ENCODE measurements around the gene DCST1.

DNA sequence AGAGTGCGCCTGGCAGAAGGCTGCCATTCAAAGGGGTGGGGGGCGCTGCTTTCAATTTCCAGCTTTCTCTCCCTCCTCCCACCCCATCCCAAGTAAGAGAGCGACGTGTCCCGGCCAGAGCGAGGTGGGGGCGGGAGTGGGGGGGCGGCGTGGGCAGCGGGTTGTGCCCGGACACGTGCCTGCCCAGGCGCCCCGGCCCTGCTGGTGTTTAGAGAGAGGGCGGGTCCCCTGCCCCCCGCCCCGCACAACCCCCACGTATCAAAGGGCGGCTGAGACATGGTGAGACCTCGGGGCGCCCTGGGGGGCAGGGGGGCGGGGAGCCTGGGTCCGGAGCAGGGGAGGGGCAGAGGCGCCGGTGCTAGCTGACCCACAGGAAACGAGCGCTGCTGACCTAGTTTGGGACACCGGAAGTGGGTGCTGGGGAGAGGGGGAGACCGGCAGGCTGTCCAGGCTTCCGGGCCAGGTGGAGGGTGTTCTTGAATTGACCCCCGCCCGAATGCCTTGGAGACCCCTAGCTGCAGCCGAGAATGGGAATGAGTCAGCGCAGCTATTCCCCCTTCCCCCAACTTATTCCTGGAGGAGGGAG, 29.8 kb upstream of the DCST1 start:
- TF ChIP-seq, protein P1, sequence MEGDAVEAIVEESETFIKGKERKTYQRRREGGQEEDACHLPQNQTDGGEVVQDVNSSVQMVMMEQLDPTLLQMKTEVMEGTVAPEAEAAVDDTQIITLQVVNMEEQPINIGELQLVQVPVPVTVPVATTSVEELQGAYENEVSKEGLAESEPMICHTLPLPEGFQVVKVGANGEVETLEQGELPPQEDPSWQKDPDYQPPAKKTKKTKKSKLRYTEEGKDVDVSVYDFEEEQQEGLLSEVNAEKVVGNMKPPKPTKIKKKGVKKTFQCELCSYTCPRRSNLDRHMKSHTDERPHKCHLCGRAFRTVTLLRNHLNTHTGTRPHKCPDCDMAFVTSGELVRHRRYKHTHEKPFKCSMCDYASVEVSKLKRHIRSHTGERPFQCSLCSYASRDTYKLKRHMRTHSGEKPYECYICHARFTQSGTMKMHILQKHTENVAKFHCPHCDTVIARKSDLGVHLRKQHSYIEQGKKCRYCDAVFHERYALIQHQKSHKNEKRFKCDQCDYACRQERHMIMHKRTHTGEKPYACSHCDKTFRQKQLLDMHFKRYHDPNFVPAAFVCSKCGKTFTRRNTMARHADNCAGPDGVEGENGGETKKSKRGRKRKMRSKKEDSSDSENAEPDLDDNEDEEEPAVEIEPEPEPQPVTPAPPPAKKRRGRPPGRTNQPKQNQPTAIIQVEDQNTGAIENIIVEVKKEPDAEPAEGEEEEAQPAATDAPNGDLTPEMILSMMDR (IDR thresholded peaks at IDR 0.05; ENCODE audit: low read depth, low read length, missing input control): no peak
- peak; percentile 51 for TF ChIP-seq SP1 (IDR thresholded peaks at IDR 0.05)
- TF ChIP-seq YY1 (IDR thresholded peaks at IDR 0.05): no peak
- TF ChIP-seq, protein P2, sequence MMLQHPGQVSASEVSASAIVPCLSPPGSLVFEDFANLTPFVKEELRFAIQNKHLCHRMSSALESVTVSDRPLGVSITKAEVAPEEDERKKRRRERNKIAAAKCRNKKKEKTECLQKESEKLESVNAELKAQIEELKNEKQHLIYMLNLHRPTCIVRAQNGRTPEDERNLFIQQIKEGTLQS (IDR thresholded peaks at IDR 0.05): no peak
- TF ChIP-seq TAF1 (conservative IDR thresholded peaks at IDR 0.05): no peak
- TF ChIP-seq MAX (IDR thresholded peaks at IDR 0.05): no peak
- TF ChIP-seq, protein P3, sequence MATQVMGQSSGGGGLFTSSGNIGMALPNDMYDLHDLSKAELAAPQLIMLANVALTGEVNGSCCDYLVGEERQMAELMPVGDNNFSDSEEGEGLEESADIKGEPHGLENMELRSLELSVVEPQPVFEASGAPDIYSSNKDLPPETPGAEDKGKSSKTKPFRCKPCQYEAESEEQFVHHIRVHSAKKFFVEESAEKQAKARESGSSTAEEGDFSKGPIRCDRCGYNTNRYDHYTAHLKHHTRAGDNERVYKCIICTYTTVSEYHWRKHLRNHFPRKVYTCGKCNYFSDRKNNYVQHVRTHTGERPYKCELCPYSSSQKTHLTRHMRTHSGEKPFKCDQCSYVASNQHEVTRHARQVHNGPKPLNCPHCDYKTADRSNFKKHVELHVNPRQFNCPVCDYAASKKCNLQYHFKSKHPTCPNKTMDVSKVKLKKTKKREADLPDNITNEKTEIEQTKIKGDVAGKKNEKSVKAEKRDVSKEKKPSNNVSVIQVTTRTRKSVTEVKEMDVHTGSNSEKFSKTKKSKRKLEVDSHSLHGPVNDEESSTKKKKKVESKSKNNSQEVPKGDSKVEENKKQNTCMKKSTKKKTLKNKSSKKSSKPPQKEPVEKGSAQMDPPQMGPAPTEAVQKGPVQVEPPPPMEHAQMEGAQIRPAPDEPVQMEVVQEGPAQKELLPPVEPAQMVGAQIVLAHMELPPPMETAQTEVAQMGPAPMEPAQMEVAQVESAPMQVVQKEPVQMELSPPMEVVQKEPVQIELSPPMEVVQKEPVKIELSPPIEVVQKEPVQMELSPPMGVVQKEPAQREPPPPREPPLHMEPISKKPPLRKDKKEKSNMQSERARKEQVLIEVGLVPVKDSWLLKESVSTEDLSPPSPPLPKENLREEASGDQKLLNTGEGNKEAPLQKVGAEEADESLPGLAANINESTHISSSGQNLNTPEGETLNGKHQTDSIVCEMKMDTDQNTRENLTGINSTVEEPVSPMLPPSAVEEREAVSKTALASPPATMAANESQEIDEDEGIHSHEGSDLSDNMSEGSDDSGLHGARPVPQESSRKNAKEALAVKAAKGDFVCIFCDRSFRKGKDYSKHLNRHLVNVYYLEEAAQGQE (IDR thresholded peaks at IDR 0.05): no peak
- no peak for TF ChIP-seq NR2F2 (IDR thresholded peaks at IDR 0.05)
- peak; percentile 75 to 85 for TF ChIP-seq GABPA (IDR thresholded peaks at IDR 0.05 in 1 of 2, conservative IDR thresholded peaks at IDR 0.05 in 1 of 2)

Measured in liver (tissue), 3 donors.